SKM-1 (cell line): ENCODE data around the gene TCHH.
"Not testable (repeated sequence)": the region's sequence is repeated elsewhere in the genome, so short reads cannot be mapped to it uniquely, and the experiment has no call there.

Source experiments
- DNase-seq: peaks from one replicate; lab custom pipeline; 2025; ENCODE audit not compliant: unreplicated experiment; lab: John Stamatoyannopoulos, UW

The TCHH gene

GRCh38 chr1:152112885-152113432 lies 2.3 kb downstream of the TCHH start:
- DNase-seq = no peak

GRCh38 chr1:152112101-152112884 lies 3.0 kb downstream of the TCHH start:
- DNase-seq = no peak

- DNase-seq = peak; percentile 13
These were observed 3.7 kb downstream of the TCHH start for GRCh38 chr1:152111515-152111968.

DNA sequence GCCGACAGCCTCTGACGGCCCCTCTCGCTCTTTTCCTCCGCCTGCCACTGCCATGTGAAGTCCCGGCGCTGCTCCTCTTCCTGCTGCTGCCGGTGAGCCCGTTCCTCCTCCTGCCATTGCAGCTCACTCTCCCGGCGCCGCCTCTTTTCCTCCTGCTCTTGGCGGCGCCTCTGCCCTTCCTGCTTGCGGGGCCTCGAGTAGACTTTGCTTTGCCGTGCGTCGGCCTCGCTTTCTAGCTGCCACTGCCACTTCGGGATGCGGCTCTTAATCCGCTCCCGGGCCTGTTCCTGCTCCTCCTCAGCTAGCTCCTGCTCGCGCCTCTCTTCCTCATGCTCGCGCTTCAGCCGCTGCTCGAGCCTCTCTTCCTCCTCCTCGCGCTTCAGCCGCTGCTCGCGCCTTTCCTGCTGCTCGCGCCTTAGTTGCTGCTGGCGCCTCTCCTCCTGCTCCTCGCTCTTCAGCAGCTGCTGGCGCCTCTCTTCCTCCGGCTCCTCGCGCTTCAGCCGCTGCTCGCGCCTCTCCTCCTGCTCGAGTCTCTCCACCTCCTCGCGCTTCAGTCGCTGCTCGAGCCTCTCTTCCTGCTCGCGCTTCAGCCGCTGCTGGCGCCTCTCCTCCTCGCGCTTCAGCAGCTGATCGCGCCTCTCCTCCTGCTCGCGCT lies 4.3 kb downstream of the TCHH start:
- no peak for DNase-seq

DNA sequence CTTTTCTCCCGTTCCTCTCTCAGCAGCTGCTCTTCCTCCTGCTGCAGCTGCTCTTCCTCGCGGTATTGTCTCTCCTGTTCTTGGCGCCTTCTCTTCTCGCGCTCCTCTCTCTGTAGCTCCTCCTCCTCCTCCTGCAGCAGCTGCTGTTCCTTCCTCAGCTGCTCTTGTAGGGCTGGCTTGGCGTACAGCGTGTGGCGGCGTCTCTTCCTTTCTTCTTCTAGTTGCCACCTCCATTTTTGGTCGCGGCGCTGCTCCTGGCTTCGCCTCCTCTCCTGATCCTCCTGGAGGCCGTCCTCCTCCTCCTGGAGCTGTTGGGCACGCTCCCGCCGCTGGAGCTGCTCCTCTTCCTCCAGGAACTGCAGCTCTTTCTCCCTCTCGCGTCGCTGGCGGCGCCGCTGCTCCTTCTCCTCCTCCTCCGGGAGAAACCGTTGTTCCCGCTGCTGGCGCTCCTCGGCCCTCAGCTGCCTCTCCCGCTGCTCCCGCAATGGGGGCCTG lies 4.8 kb downstream of the TCHH start:
- peak; percentile 23 for DNase-seq

DNA sequence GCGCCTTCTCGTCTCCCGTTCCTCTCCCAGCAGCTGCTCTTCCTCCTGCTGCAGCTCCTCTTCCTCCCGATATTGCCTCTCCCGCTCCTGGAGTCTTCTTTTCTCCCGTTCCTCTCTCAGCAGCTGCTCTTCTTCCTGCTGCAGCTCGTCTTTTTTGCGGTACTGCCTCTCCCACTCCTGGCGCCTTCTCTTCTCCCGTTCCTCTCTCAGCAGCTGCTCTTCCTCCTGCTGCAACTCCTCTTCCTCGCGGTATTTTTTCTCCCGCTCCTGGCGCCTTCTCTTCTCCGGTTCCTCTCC lies 5.3 kb downstream of the TCHH start:
- no peak for DNase-seq

- DNase-seq = no peak
These were observed 5.8 kb downstream of the TCHH start for GRCh38 chr1:152109231-152109997.

DNA sequence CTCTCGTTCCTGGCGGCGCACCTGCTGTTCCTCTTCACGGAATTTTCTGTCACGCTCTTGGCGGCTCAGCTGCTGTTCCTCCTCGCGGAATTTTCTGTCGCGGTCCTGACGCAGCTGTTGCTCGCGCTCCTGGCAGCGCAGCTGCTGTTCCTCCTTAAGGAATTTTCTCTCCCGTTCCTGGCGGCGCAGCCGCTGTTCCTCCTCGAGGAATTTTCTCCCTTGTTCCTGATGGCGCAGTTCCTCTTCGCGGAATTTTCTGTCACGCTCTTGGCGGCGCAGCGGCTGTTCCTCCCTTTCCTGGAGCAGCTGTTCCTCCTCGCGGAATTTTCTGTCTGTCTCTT lies 6.4 kb downstream of the TCHH start:
- DNase-seq = no peak

- no peak for DNase-seq
These were observed 7.0 kb downstream of the TCHH start for GRCh38 chr1:152107984-152108881.

GRCh38 chr1:152107031-152107983 lies 7.9 kb downstream of the TCHH start:
- no peak for DNase-seq

DNA sequence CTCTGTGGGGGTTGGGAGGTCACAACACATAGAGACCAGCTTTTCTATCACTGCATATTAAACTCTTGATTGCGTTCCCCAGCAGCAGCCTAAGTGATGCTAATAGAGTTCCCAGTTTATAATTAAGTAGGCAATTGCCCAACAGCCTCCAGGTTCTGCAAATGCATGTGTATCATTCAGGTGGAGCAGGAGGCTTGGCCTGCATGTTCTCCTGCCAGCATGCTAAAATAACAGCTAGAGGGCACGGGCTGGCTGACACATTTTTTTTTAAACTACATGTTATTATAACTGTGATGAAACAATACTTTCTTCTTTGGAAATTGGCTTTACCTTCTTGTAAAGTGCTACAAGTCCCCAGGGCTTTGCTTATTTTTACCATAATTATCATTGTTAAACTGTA lies 10.4 kb downstream of the TCHH start:
- no peak for DNase-seq

GRCh38 chr1:152096931-152097330 lies 18.3 kb downstream of the TCHH start:
- DNase-seq = no peak

DNA sequence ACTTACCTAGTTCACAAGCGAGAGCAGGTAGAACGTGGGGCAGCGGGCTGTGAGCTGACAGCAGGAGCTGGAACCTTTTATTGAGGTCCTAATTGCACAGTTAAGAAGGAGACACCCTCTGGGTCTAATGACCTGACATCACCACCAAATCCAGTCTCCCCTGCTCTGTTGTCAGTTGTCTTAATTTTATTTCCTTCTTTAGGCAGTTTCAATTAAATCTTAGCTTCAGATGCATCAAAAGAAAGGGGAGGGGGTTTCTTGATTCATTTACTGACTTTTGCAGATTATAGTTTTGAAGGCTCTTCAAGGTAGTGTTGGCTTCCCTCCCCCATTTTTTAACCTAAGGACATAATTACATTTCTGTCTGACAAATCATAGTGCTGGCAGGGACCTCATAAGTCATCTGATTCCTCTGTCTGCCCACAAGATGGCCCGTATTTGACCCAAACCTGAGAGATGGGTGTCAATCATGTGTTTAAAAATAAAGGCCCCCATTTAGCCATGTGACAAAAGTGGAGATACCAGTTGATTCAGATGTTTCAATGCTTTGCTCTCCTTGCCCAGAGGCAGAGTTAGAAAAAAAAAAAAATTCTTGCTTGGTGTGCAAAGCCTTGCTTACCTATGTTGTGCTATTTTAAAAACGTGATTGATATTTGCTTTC lies 26.1 kb downstream of the TCHH start, which contains the start of gene TCHHL1:
TCHHL1 (minus strand) TSS at position 51 of the 661 bp plus-strand sequence. CDS start 921 bp downstream, outside the sequence.
- DNase-seq = no peak

- no peak for DNase-seq
These were observed 28.5 kb downstream of the TCHH start for GRCh38 chr1:152086760-152087159.

DNA sequence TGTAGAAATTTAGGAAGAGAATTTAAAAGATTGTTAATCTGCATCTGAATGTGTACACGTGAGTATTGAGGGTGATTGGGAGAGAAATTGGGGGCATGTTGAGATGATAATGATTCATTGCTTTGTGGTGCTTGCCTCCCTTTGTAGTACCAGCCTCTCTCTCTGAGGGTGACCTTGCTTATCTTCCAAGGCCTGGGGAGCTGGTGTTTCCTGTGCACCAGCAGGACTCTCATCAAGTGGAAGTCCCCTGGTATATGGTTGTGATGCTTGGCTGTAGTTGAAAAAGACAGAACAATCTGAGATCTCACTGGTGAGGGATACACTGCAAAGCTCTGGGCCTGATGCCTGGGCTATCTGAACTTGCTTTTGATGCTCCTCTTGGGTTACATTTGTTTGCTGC lies 30.4 kb downstream of the TCHH start:
- no peak for DNase-seq

GRCh38 chr1:152081026-152081425 lies 34.2 kb downstream of the TCHH start:
- DNase-seq = not testable (repeated sequence)

DNA sequence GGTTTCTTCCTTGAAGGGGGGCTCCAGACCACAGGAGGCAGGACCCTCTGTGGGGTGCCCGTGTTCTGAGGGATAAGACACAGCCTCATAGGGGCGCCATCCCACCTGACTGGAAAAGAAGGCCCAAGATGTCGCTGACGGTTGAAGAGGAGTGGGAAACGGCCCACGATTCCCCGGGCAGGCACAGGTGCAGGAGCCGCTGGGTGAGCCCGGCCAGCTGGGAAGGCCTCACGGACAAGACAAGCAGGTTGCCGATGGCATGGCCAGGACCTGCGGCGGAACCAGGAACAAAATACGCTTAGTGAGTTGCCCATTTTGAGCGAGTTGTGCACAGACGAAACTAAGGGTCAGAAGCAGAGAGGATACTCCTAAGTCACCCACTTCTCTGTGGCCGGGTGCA lies 34.8 kb downstream of the TCHH start:
- not testable (repeated sequence) for DNase-seq

DNA sequence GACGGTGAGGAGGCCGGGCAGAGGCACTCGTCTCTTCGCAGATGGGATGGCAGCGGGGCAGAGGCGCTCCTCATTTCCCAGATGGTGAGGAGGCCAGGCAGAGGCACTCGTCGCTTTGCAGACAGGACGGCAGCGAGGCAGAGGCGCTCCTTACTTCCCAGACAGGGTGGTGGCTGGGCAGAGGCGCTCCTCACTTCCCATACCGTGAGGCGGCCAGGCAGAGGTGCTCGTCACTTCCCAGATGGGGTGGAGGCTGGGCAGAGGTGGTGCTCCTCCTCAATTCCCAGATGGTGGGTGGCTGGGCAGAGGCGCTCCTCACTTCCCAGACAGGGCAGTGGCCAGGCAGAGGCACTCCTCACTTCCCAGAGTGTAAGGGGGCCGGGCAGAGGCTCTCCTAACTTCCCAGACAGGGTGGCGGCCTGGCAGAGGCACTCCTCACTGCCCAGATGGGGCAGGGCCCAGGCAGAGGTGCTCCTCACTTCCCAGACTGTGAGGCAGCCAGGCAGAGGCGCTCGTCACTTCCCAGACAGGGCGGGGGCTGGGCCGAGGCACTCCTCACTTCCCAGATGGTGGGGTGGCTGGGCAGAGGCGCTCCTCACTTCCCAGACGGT lies 36.3 kb downstream of the TCHH start:
- no peak for DNase-seq
